Endometrial microvascular endothelial cells (primary cell): ENCODE measurements around the gene CCDC178. TPM values are rescaled to one million over a fixed set of nuclear protein-coding genes. Genes with fewer than 3 reads are reported as not detected.
"Not testable (repeated sequence)": the region's sequence is repeated elsewhere in the genome, so short reads cannot be mapped to it uniquely, and the experiment has no call there.

Experiments used
- in situ Hi-C: cut with HindIII; loops from 2 replicates; pipeline ENCODE4 v1.10.0; 2017; ENCODE audit warnings: low sequenced_read_pairs, low pct_unique_long_range_greater_than_20kb; ENCODE audit errors: inconsistent ontology term
- total RNA-seq: library from RNA; depleted of rRNA; stranded (reverse); fragments of >200 nt; gene quantifications from one replicate; pipeline ENCODE4 v1.2.3, GENCODE V29; 2015; ENCODE audit errors: inconsistent ontology term

CCDC178 gene
- total RNA-seq, 1 donor from 2014 or later = 2.4 TPM

- in situ Hi-C loops = no loop called here
These were observed 170.2 kb downstream of the CCDC178 start for GRCh38 chr18:33270297-33270696.

DNA sequence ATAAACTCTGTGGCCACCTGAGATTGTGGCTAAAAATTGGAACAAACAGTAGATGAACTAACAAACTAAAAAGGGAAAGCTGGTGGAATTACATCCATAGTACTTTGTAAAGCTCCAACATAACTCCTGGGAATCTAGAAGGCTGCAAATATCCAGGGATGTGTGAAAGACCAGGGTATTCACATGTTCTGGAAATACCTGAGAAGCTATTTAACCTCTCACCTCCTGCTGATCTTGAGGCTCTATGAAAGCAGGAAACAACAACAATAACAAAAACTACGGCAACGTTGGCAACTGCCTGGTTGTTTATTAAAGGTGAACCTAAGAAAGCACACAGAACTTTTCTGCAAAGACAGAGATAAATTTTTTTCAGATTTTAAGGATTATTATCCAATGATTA lies 171.3 kb downstream of the CCDC178 start:
- in situ Hi-C loops = no loop called here

GRCh38 chr18:33264566-33264965 lies 176.0 kb downstream of the CCDC178 start:
- in situ Hi-C loops = no loop called here

GRCh38 chr18:33239298-33239697 lies 201.2 kb downstream of the CCDC178 start:
- in situ Hi-C loops = no loop called here

- in situ Hi-C loops = no loop called here
These were observed 208.2 kb downstream of the CCDC178 start for GRCh38 chr18:33232318-33232626.

GRCh38 chr18:33231474-33232317 lies 208.8 kb downstream of the CCDC178 start:
- in situ Hi-C loops = no loop called here

- in situ Hi-C loops = no loop called here
These were observed 228.2 kb downstream of the CCDC178 start for GRCh38 chr18:33212363-33212762.

- in situ Hi-C loops = no loop called here
These were observed 229.8 kb downstream of the CCDC178 start for GRCh38 chr18:33210575-33211189.

GRCh38 chr18:33205777-33206176 lies 234.7 kb downstream of the CCDC178 start:
- in situ Hi-C loops = no loop called here

- in situ Hi-C loops = no loop called here
These were observed 239.0 kb downstream of the CCDC178 start for GRCh38 chr18:33201509-33201926.

- in situ Hi-C loops = no loop called here
These were observed 244.7 kb downstream of the CCDC178 start for GRCh38 chr18:33195795-33196194.

DNA sequence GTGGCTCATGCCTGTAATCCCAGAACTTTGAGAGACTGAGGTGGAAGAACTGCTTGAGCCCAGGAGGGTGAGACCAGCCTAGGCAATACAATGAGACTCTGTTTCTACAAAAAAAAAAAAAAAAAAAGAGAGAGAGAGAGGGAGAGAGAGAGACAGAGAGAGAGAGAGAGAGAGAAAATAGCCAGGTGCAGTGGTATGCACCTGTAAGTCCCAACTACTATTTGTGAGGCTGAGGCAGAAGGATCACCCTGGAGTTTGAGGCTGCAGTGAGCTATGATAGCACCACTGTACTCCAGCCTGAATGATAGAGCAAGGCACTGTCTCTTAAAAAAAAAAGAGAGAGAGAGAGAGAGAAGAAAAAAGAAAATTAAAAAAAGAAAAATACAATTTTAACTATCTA lies 245.7 kb downstream of the CCDC178 start:
- in situ Hi-C loops = no loop called here

- in situ Hi-C loops = no loop called here
These were observed 255.6 kb downstream of the CCDC178 start for GRCh38 chr18:33184958-33185357.

DNA sequence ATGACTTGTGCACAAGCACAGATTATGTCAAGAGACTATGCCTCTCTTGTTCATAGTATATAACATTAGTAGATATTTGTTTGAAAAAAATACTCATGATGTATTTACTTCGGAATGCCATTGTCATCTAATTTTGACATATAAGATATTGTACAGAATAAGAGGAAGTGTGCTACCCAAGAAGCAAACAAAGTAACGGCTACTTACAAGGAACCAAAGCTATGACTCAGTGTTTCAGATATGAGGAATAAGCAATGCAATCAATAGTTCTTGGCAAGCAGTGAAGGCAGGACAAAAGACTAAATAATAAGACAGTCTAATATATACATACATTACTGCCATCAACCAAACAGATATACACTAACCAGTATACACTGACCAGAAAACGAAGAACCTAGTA lies 256.3 kb downstream of the CCDC178 start:
- in situ Hi-C loops = no loop called here

- in situ Hi-C loops = no loop called here
These were observed 257.4 kb downstream of the CCDC178 start for GRCh38 chr18:33183136-33183535.

DNA sequence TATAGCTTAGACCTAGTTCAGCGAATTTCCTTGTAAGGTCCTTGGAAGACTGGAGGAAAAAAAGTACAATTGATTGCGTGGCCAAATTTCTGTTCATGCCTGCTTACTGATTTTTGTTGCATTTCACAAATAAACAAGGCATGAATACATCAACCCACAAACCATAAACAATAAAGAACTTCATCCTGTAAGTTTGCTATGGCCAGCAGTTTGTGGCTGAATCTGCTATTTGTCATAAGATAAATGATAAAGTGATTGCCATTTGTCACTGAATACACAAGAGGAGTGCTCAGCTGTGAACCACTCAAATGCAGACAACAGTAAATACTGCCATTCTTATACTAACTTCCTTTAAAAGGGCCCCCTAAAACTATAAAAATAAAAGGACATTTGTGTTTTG lies 259.5 kb downstream of the CCDC178 start:
- in situ Hi-C loops = no loop called here

GRCh38 chr18:33169218-33169617 lies 271.3 kb downstream of the CCDC178 start:
- in situ Hi-C loops = no loop called here

DNA sequence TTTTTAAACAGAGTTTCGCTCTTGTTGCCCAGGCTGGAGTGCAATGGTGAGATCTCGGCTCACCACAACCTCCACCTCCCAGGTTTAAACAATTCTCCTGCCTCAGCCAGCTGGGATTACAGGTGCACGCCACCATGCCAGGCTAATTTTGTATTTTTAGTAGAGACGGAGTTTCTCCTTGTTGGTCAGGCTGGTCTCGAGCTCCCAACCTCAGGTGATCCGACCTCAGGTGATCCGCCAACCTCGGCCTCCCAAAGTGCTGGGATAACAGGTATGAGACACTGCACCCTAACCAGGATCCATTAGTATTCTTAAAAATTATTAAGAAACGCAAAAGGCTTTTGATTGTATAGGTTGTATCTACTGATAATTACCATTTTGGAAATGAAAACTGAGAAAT lies 276.4 kb downstream of the CCDC178 start:
- in situ Hi-C loops = not testable (repeated sequence)

- in situ Hi-C loops = no loop called here
These were observed 279.4 kb downstream of the CCDC178 start for GRCh38 chr18:33161131-33161530.

DNA sequence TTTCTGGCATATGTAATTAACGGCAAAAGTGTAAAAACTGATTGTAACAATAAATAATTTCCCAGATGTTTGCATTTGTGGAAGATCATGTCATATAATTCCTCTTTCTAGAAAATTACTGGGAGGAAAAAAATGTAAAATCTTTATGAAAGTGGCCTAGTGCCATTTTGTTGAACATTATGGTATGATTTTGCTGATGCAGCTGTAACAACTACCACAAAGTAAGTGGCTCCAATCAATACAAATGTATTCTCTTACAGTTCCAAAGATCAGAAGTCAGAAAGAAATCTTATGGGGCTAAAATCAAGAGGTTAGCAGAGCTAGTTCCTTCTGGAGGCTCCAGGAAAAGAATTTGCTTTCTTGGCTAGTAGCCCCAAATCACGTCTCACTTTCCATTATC lies 281.4 kb downstream of the CCDC178 start:
- in situ Hi-C loops = no loop called here

DNA sequence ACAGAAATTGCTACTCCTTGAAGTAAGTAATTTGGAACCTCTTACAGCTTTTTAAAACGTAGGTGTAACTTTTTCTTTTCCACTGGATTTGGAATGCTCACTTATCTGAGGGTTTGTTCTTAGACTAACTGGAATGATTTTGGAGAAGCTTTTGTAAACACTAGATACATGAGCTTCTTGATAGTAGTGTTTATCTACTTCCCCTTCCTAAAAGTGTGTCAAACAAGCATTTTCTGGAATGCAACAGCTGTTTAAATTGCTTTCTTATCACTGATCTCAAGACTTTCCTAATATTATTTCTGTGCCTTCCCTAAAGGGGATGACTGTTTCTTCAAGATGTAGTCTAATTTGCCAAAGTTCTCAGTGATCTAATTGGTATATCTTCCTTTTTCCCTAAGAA lies 282.6 kb downstream of the CCDC178 start:
- in situ Hi-C loops = no loop called here
